T-helper 17 cell (primary cell): ENCODE results near the gene FAM219A. TPM values are rescaled to one million over a fixed set of nuclear protein-coding genes. Genes with fewer than 3 reads are reported as not detected.
A peak's percentile ranks its signal among the peaks of the same experiment; 100 is the strongest.

Source experiments
- ATAC-seq: fragments of 150-1000 bp; cut with Tn5 transposase; 2 replicates; pipeline ENCODE4 v1.10.0; 2021; ENCODE audit warnings: mild to moderate bottlenecking, moderate library complexity
- DNase-seq, 3 donors: peaks; one replicate each; pipeline versions ENCODE4 v3.0.0 to v3.0.0-alpha.2; 2020 to 2021
- H3K9me3 ChIP-seq: one replicate; pipeline ENCODE4 v1.7.0; 2013; ENCODE audit warnings: low read length, mild to moderate bottlenecking; ENCODE audit not compliant: control insufficient read depth, poor library complexity, severe bottlenecking
- H3K27ac Mint-ChIP-seq: one replicate; pipeline ENCODE4 v1.8.0; 2022; ENCODE audit warnings: mild to moderate bottlenecking, moderate library complexity, mixed read lengths
- H3K27me3 Mint-ChIP-seq: one replicate; pipeline ENCODE4 v1.8.0; 2022; ENCODE audit warnings: mixed read lengths
- H3K36me3 Mint-ChIP-seq: one replicate; pipeline ENCODE4 v1.8.0; 2022; ENCODE audit warnings: low read depth, mixed read lengths
- H3K4me1 Mint-ChIP-seq: one replicate; pipeline ENCODE4 v1.8.0; 2022; ENCODE audit warnings: mild to moderate bottlenecking, mixed read lengths
- H3K4me3 Mint-ChIP-seq: one replicate; pipeline ENCODE4 v1.8.0; 2022; ENCODE audit warnings: mild to moderate bottlenecking, moderate library complexity, mixed read lengths
- total RNA-seq, 4 donors: library from RNA in 2 of 4; stranded (reverse) in 2 of 4; gene quantifications; one replicate each; pipeline ENCODE4 v1.2.3 and lab custom pipeline; 2022 to 2026

FAM219A gene
- total RNA-seq, 2 donors from 2014 or later, result 12.3 to 13.4 TPM

GRCh38 chr9:34430843-34431437, 27.4 kb downstream of the FAM219A start:
- H3K4me3 Mint-ChIP-seq, result no peak overlapping the region

DNA sequence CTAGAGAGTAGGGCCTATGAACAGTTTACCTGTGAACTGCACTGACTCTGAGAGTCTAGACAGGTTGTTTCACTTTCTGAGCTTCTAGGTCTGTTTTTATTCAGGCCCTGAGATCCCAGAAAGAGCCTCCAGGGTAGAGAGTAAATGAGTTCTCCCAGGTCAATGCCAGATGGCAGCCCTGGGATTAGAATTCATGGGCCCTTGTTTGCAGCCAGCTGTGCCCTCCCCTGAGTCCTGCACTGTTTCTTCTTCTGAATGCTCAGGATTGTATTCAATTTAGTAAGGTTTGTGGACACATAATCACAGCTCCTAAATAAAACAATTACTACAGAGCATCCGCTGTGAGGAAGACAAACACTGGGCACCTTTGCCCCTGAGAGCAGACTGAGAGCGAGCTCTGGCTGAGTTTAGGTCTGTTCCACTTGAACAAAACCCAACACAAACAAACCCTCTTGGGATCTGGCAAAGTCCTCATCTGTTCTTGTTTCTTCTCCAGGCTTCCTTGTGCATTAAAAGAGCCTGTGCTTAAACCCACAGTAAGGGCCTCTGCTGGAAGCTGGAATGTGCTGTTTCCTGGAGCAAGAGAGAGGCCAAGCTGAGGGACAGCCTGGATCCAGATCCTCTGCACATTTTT, 29.9 kb downstream of the FAM219A start:
- H3K27ac Mint-ChIP-seq, result no peak overlapping the region
- H3K36me3 Mint-ChIP-seq, result no peaks in the 10 kb centered on the region
- H3K4me3 Mint-ChIP-seq, result no peak overlapping the region
- H3K27me3 Mint-ChIP-seq, result no peaks in the 10 kb centered on the region
- DNase-seq (no peak), ATAC-seq (no peak)
- peaks cover 2% of the 10 kb centered on the region for H3K4me1 Mint-ChIP-seq
- H3K9me3 ChIP-seq, result no peaks in the 10 kb centered on the region

More at GRCh38 chr9:34430843-34431437, 27.4 kb downstream of the FAM219A start:
- DNase-seq (no peak), ATAC-seq (no peak)
- H3K9me3 ChIP-seq, result no peaks in the 10 kb centered on the region
- Mint-ChIP-seq H3K4me1 (peaks cover 4% of the 10 kb centered on the region), H3K27me3 (no peaks in the 10 kb centered on the region), H3K27ac (no peak overlapping the region), H3K36me3 (no peaks in the 10 kb centered on the region)

- Mint-ChIP-seq H3K36me3 (no peaks in the 10 kb centered on the region), H3K27ac (no peak overlapping the region), H3K4me1 (peaks cover 2% of the 10 kb centered on the region), H3K4me3 (no peak overlapping the region), H3K27me3 (no peaks in the 10 kb centered on the region)
- ATAC-seq (no peak), DNase-seq (no peak)
- no peaks in the 10 kb centered on the region for H3K9me3 ChIP-seq
Observed at GRCh38 chr9:34426347-34427074, 31.9 kb downstream of the FAM219A start.

GRCh38 chr9:34419716-34420504, 38.5 kb downstream of the FAM219A start:
- no peak overlapping the region for H3K27ac Mint-ChIP-seq
- no peaks in the 10 kb centered on the region for H3K9me3 ChIP-seq
- no peak for DNase-seq
- no peaks in the 10 kb centered on the region for H3K36me3 Mint-ChIP-seq
- H3K4me3 Mint-ChIP-seq, result no peak overlapping the region
- ATAC-seq, result no peak
- no peaks in the 10 kb centered on the region for H3K27me3 Mint-ChIP-seq
- peaks cover 4% of the 10 kb centered on the region for H3K4me1 Mint-ChIP-seq

- Mint-ChIP-seq H3K36me3 (no peaks in the 10 kb centered on the region), H3K27ac (no peak overlapping the region), H3K4me3 (no peak overlapping the region), H3K4me1 (peaks cover 2% of the 10 kb centered on the region), H3K27me3 (no peaks in the 10 kb centered on the region)
- no peaks in the 10 kb centered on the region for H3K9me3 ChIP-seq
- DNase-seq (no peak), ATAC-seq (no peak)
Observed at GRCh38 chr9:34417734-34418133, 40.6 kb downstream of the FAM219A start.

DNA sequence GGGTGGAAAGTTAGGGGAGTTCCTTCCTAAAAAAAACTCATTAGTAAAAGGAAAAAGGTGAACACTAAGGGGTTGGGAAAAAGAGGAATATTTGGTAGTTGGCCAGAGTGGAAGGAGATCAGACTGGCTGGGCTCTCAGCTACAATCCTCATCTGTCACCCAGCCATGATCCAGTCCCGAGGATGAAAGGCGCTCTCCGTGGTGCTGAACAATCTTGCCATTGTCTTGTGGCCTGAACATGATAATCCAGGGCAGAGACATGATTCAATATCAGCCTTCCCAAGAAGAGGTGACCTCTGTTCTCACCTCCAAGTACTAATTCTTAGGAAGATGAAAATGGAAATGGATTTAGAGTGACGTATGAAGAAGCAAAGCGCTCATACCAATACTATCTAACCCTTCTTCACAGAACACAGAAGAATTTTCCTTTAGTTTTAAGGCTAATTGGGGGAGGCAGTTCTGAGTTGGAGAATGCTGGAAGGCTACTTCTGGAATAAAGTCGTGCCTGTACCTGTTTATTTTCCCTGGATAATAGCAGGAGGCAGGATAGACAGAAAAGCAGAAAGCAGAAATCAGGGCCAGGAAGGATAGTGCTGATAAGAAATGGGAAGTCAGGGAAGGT, 45.0 kb downstream of the FAM219A start:
- no peaks in the 10 kb centered on the region for H3K36me3 Mint-ChIP-seq
- H3K4me1 Mint-ChIP-seq, result peaks cover 4% of the 10 kb centered on the region
- ATAC-seq, result no peak
- no peak overlapping the region for H3K27ac Mint-ChIP-seq
- H3K9me3 ChIP-seq, result no peaks in the 10 kb centered on the region
- DNase-seq, result no peak
- no peaks in the 10 kb centered on the region for H3K27me3 Mint-ChIP-seq
- H3K4me3 Mint-ChIP-seq, result no peak overlapping the region

GRCh38 chr9:34412336-34412735, 46.0 kb downstream of the FAM219A start:
- no peaks in the 10 kb centered on the region for H3K9me3 ChIP-seq
- ATAC-seq, result no peak
- Mint-ChIP-seq H3K36me3 (no peaks in the 10 kb centered on the region), H3K4me3 (no peak overlapping the region), H3K27ac (no peak overlapping the region), H3K27me3 (no peaks in the 10 kb centered on the region), H3K4me1 (peaks cover 3% of the 10 kb centered on the region)
- no peak for DNase-seq

GRCh38 chr9:34409154-34409553, 49.2 kb downstream of the FAM219A start:
- no peak for ATAC-seq
- Mint-ChIP-seq H3K27ac (no peak overlapping the region), H3K27me3 (no peaks in the 10 kb centered on the region), H3K36me3 (peaks cover 2% of the 10 kb centered on the region), H3K4me3 (no peak overlapping the region), H3K4me1 (peaks cover 5% of the 10 kb centered on the region)
- no peak for DNase-seq
- no peaks in the 10 kb centered on the region for H3K9me3 ChIP-seq

DNA sequence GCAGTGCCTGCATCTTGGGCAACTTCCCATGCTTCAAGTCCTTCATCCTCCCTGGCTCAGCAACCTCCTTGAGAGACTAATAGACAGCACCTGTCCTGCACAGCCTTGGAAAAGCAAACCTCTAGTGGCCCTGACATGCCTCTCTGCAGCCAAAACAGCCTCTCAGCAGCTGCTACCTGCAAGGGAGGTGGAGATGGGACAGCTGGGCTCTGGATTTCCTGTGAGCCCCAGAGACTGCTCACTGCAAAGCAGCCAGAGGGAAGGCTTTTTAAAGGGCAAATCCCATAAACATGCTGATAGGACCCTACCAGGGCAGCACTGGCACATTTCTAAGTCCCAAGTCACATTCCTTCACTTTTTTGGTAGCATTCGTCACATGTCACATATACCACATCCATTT, 50.2 kb downstream of the FAM219A start:
- Mint-ChIP-seq H3K27me3 (no peaks in the 10 kb centered on the region), H3K4me1 (peaks cover 5% of the 10 kb centered on the region), H3K36me3 (peaks cover 7% of the 10 kb centered on the region), H3K4me3 (no peak overlapping the region), H3K27ac (no peak overlapping the region)
- DNase-seq, result no peak
- no peak for ATAC-seq
- no peaks in the 10 kb centered on the region for H3K9me3 ChIP-seq

DNA sequence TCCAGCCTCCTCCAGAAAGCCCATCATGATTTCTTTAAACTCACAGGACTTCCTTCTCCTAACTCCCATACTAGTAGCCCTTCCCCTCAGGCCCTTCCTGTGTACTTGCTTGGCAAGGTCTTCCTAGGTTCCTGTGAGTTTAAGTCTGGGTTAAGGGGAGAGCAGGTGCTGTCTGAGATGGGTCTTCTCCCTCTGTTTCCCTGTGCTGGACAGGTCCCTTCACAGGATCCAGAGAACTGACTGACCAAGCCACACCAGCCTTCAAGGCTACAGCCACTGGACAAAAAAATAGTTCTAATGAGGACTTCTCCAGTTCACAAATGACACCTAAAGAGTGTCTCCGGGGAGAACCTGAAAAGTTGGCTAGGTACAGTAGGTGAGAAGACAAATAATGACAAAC, 52.2 kb downstream of the FAM219A start:
- H3K36me3 Mint-ChIP-seq, result peaks cover 13% of the 10 kb centered on the region
- no peak overlapping the region for H3K27ac Mint-ChIP-seq
- no peak for ATAC-seq

GRCh38 chr9:34405719-34406118, 52.7 kb downstream of the FAM219A start:
- DNase-seq (no peak), ATAC-seq (no peak)
- Mint-ChIP-seq H3K36me3 (peaks cover 13% of the 10 kb centered on the region), H3K27me3 (no peaks in the 10 kb centered on the region), H3K4me3 (no peak overlapping the region), H3K4me1 (peaks cover 5% of the 10 kb centered on the region), H3K27ac (no peak overlapping the region)
- no peaks in the 10 kb centered on the region for H3K9me3 ChIP-seq

More for the DNA sequence above, 52.2 kb downstream of the FAM219A start:
- DNase-seq, result no peak
- peaks cover 5% of the 10 kb centered on the region for H3K4me1 Mint-ChIP-seq
- no peaks in the 10 kb centered on the region for H3K9me3 ChIP-seq
- no peak overlapping the region for H3K4me3 Mint-ChIP-seq
- H3K27me3 Mint-ChIP-seq, result no peaks in the 10 kb centered on the region

- no peaks in the 10 kb centered on the region for H3K9me3 ChIP-seq
- peak; percentile 58 for ATAC-seq
- Mint-ChIP-seq H3K4me3 (peak overlapping the region; percentile 3), H3K4me1 (peaks cover 8% of the 10 kb centered on the region), H3K36me3 (peaks cover 16% of the 10 kb centered on the region), H3K27me3 (peaks cover 6% of the 10 kb centered on the region), H3K27ac (no peak overlapping the region)
- DNase-seq, result peak; percentile 30 to 43 (median 34)
Observed at GRCh38 chr9:34403554-34404380, 54.6 kb downstream of the FAM219A start.
